Neutrophil (primary cell): Measurements from ENCODE around the gene RTL1.

Experiments
- H3K27ac ChIP-seq: fragments of 200-600 bp; sonication (generic); 2 replicates; pipeline ENCODE4 v1.5.1; 2016; ENCODE audit warnings: mild to moderate bottlenecking, moderate library complexity
- H3K27me3 ChIP-seq: fragments of 200-600 bp; sonication (generic); 2 replicates; pipeline ENCODE4 v1.6.0; 2016; ENCODE audit warnings: mild to moderate bottlenecking
- H3K36me3 ChIP-seq: fragments of 200-600 bp; sonication (generic); 2 replicates; pipeline ENCODE4 v1.5.1; 2017
- H3K4me1 ChIP-seq, 2 experiments: fragments of 200-600 bp in 1 of 2; sonication (generic) in 1 of 2; 1 replicate in 1 of 2; 2 replicates in 1 of 2; pipeline versions ENCODE4 v1.5.1 to v1.6.1; 2013 to 2016; ENCODE audit warnings: low read depth in 1 of 2, low read length in 1 of 2, mild to moderate bottlenecking in 1 of 2, moderate library complexity in 1 of 2; ENCODE audit not compliant: control insufficient read depth in 1 of 2, insufficient read depth in 1 of 2
- H3K4me3 ChIP-seq, 2 experiments: fragments of 200-600 bp in 1 of 2; sonication (generic) in 1 of 2; 1 replicate in 1 of 2; 2 replicates in 1 of 2; pipeline ENCODE4 v1.5.1; 2013 to 2016; ENCODE audit warnings: low read depth in 1 of 2, low read length in 1 of 2, mild to moderate bottlenecking in 1 of 2, moderate library complexity in 1 of 2
- H3K9me3 ChIP-seq: fragments of 200-600 bp; sonication (generic); 2 replicates; pipeline ENCODE4 v1.5.1; 2016
- TF ChIP-seq, protein P1 (sequence below): fragments of 200-600 bp; sonication (generic); IDR thresholded peaks from 2 replicates; pipeline ENCODE4 v1.5.1; 2016; ENCODE audit warnings: antibody characterized with exemption

The RTL1 gene

DNA sequence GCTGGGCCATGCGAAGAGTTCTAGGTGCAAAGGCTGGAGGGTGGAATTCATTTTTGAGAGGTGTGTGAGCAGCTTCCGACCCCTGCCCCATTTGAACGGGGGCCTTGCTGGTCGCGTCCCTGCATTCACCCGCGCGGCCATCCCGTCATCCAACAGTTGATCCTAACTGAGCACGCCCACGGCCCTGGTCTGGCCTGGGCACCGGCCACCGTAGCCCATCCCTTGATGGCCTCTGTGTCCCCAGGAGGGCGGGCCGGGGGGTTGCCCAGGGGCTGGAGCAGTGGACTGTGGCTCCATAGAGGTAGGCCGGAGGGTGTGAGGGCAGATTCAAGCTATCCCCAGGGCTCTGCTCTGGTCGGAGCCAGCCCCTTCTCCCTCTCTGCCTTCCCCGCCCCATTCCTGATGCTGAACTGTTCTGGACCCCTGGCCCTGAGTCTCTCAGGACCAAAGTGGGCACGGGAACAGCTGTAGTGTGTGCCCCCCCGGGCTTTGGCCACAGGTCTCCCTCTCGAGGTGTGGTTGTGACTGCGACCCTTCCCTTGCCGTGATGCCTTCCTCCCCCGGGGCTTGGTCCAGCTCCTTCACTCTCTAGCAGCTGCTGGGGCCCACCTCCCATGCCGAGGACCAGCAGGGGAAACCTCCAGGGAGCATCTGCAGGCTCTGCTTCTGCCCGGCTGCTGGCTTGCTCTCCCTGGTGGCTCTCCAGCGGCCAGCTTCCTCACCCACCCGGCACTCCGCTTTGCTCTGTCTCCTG is 68.6 kb downstream of the RTL1 start:
- Histone ChIP-seq H3K4me1 (no peaks in the 10 kb centered on the region), H3K36me3 (no peaks in the 10 kb centered on the region), H3K27me3 (peaks cover under 1% of the 10 kb centered on the region), H3K27ac (no peak overlapping the region), H3K9me3 (no peaks in the 10 kb centered on the region), H3K4me3 (no peak overlapping the region)
- TF ChIP-seq, protein P1, sequence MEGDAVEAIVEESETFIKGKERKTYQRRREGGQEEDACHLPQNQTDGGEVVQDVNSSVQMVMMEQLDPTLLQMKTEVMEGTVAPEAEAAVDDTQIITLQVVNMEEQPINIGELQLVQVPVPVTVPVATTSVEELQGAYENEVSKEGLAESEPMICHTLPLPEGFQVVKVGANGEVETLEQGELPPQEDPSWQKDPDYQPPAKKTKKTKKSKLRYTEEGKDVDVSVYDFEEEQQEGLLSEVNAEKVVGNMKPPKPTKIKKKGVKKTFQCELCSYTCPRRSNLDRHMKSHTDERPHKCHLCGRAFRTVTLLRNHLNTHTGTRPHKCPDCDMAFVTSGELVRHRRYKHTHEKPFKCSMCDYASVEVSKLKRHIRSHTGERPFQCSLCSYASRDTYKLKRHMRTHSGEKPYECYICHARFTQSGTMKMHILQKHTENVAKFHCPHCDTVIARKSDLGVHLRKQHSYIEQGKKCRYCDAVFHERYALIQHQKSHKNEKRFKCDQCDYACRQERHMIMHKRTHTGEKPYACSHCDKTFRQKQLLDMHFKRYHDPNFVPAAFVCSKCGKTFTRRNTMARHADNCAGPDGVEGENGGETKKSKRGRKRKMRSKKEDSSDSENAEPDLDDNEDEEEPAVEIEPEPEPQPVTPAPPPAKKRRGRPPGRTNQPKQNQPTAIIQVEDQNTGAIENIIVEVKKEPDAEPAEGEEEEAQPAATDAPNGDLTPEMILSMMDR = no peak

DNA sequence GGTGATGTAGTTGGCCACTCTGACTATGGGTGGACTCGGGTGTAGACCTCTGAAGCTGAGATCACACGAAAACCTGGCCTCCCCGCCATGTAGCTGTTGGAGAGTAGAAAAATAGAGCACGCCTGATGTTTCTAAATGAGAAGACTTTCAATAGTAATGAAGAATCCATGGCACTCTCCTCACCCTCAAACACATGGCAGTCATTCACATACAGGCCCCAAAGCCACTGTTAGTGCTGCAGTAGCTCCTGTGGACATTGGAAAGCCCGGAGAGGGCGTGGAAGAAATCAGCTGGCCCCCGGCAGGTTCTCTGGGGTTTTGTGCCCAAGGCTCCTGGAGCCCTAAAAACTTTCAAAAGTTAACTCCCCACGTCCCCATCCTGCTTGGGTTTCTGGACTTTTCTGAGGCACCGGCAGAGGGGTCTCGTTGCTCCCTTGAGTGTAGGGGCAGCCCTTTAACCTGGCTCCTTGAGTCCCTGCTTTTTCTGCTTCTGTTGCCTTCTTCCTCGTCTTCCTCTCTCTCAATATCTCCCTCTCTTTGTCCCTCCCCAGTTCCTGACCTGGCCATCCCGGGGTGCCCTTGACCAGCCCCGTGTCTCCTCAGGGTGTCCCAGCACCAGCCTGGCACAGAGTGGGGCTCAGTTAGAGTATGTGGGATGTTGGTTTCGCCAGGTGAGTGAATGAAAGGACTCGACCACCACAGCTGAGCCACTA is 69.3 kb downstream of the RTL1 start:
- TF ChIP-seq, protein P1 = no peak
- Histone ChIP-seq H3K9me3 (no peaks in the 10 kb centered on the region), H3K4me3 (no peak overlapping the region), H3K4me1 (no peaks in the 10 kb centered on the region), H3K27ac (no peak overlapping the region), H3K36me3 (no peaks in the 10 kb centered on the region), H3K27me3 (peaks cover 6% of the 10 kb centered on the region)

DNA sequence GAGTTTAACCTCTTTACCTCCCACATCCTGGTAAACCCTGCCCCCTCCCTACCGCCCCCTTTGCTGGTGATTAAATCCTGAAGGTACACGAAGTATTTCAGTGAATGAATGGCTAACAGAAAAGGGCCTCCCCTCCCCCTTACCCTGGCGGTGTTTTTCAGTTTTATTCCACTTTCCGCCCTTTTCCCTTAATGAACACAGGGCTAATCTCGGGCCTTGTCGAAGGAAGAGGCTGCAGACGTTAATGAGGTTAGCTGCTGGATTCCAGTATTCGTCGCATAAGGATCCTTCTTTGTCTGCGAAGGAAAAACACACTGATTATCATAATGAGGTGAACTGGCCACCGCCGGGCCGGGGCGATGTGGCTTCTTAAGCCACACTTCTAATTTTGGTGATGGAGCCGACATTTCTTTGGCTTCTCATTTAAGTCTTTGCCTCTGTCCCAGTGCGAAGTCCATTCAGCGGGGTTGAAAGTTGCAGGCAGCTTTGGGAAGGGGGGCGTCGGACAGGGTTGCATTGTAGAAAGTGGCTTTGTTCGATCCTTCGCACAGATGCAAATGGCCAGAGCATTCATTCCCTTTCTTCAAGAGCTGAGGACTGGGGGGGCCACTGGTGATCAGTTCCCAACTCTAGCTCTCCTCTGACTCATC is 71.1 kb downstream of the RTL1 start:
- H3K27me3 ChIP-seq = peaks cover 23% of the 10 kb centered on the region
- H3K4me1 ChIP-seq = no peaks in the 10 kb centered on the region
- H3K27ac ChIP-seq = no peak overlapping the region
- no peaks in the 10 kb centered on the region for H3K9me3 ChIP-seq
- H3K36me3 ChIP-seq = no peaks in the 10 kb centered on the region
- TF ChIP-seq, protein P1 = no peak
- H3K4me3 ChIP-seq = no peak overlapping the region

DNA sequence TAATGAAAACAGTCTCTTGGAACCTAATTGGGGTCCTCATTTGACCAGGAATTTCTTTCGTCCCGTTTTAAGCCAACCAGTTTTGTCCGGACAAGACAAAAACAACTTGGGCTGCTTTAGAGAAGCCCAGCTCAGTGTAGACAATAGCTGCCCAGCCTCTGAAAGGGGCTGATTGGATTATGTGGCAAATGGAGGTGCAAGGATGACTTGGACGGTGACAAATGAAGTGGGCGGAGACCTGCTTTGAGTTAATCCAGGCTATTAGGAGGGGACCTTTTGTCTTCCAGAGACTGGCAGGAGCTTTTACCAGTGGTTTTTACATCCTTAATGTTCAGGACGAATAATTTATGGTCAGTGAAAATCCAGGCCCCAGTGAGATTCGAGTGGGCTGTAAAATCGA is 72.8 kb downstream of the RTL1 start:
- TF ChIP-seq, protein P1 = no peak
- Histone ChIP-seq H3K4me1 (peaks cover 11 to 15% of the 10 kb centered on the region in 2 experiments), H3K36me3 (no peaks in the 10 kb centered on the region), H3K27ac (no peak overlapping the region), H3K27me3 (peaks cover 40% of the 10 kb centered on the region), H3K4me3 (no peak overlapping the region), H3K9me3 (no peaks in the 10 kb centered on the region)
